SK-N-SH (cell line): ENCODE data around the gene SEPTIN14. TPM values are rescaled to one million over a fixed set of nuclear protein-coding genes. Genes with fewer than 3 reads are reported as not detected.
"Not testable (repeated sequence)": the region's sequence is repeated elsewhere in the genome, so short reads cannot be mapped to it uniquely, and the experiment has no call there.

Experiments
- CTCF ChIA-PET: fragments of 300-600, 350-600 bp; formaldehyde crosslinking; extraction: SDS; loops from one replicate; lab custom pipeline; 2021; lab: Yijun Ruan, JAX
- POLR2A ChIA-PET: fragments of 350-600 bp; sonication (Branson Sonifier 250); formaldehyde crosslinking; extraction: SDS; loops from one replicate; lab custom pipeline; 2020; ENCODE audit warnings: antibody characterized with exemption, inconsistent platforms; lab: Yijun Ruan, JAX
- DNase-seq: peaks from one replicate; pipeline ENCODE4 v3.0.0; 2012
- H2AFZ ChIP-seq: fragments of 200-600 bp; sonication (generic); 2 replicates; pipeline ENCODE4 v1.8.1; 2016; ENCODE audit warnings: antibody characterized with exemption, mild to moderate bottlenecking, low read depth
- H3F3A ChIP-seq: fragments of 200-600 bp; sonication (generic); replicated peaks from 2 replicates; pipeline ENCODE3; 2016; ENCODE audit warnings: antibody characterized with exemption, mild to moderate bottlenecking; ENCODE audit not compliant: insufficient read depth
- H3K27ac ChIP-seq, 2 experiments: fragments of 200-500 bp in 1 of 2; fragments of 200-600 bp in 1 of 2; sonication (Bioruptor generic) in 1 of 2; sonication (generic), shearing (Covaris generic) in 1 of 2; 2 replicates each; pipeline versions ENCODE4 v1.5.1 to v1.6.1; 2014 to 2016; ENCODE audit warnings: low read depth in 2 of 2, inconsistent platforms in 1 of 2, low read length in 1 of 2, mild to moderate bottlenecking in 1 of 2, mixed read lengths in 1 of 2
- H3K27me3 ChIP-seq: fragments of 200-600 bp; sonication (generic), shearing (Covaris generic); 2 replicates; pipeline ENCODE4 v1.6.1; 2016; ENCODE audit warnings: mixed run types; ENCODE audit not compliant: insufficient read depth
- H3K36me3 ChIP-seq, 2 experiments: fragments of 200-500 bp in 1 of 2; fragments of 200-600 bp in 1 of 2; sonication (Bioruptor generic) in 1 of 2; sonication (generic) in 1 of 2; replicated peaks in 1 of 2; 2 replicates each; pipeline versions ENCODE3 to v1.5.1; 2014 to 2016; ENCODE audit warnings: low read length in 1 of 2, mild to moderate bottlenecking in 1 of 2; ENCODE audit not compliant: insufficient read depth in 2 of 2, control insufficient read depth in 1 of 2
- H3K4me1 ChIP-seq, 2 experiments: fragments of 200-500 bp in 1 of 2; fragments of 200-600 bp in 1 of 2; sonication (Bioruptor generic) in 1 of 2; sonication (generic), shearing (Covaris generic) in 1 of 2; 2 replicates each; pipeline versions ENCODE4 v1.5.1 to v1.6.1; 2014 to 2016; ENCODE audit warnings: low read depth in 1 of 2, low read length in 1 of 2, mixed run types in 1 of 2; ENCODE audit not compliant: insufficient read depth in 2 of 2, control insufficient read depth in 1 of 2
- H3K4me2 ChIP-seq: fragments of 200-600 bp; sonication (generic), shearing (Covaris generic); 2 replicates; pipeline ENCODE4 v1.6.1; 2017; ENCODE audit warnings: mixed run types
- H3K4me3 ChIP-seq, 2 experiments: fragments of 200-500 bp in 1 of 2; fragments of 200-600 bp in 1 of 2; sonication (Bioruptor generic) in 1 of 2; sonication (generic), shearing (Covaris generic) in 1 of 2; 2 replicates each; pipeline versions ENCODE4 v1.5.1 to v1.8.1; 2014 to 2016; ENCODE audit warnings: low read depth in 2 of 2, inconsistent platforms in 1 of 2, low read length in 1 of 2, mild to moderate bottlenecking in 1 of 2, mixed read lengths in 1 of 2, moderate library complexity in 1 of 2
- H3K79me2 ChIP-seq: fragments of 200-600 bp; sonication (generic); 2 replicates; pipeline ENCODE4 v1.8.1; 2017; ENCODE audit warnings: mild to moderate bottlenecking; ENCODE audit not compliant: insufficient read depth
- H3K9ac ChIP-seq: fragments of 200-600 bp; sonication (generic); 2 replicates; pipeline ENCODE4 v1.6.1; 2017; ENCODE audit warnings: mixed run types
- H3K9me2 ChIP-seq: fragments of 200-600 bp; sonication (generic); 2 replicates; pipeline ENCODE4 v1.6.1; 2017; ENCODE audit warnings: mixed run types
- H3K9me3 ChIP-seq: fragments of 200-600 bp; sonication (generic); 2 replicates; pipeline ENCODE4 v1.6.1; 2017; ENCODE audit warnings: mixed run types, mild to moderate bottlenecking, moderate library complexity
- H4K20me1 ChIP-seq: fragments of 200-600 bp; sonication (generic); 2 replicates; pipeline ENCODE4 v1.6.1; 2017; ENCODE audit warnings: mild to moderate bottlenecking, mixed run types; ENCODE audit not compliant: insufficient read depth
- FOSL2 ChIP-seq: IDR thresholded peaks from 2 replicates; pipeline ENCODE4 v1.4.0; 2012; ENCODE audit warnings: low read depth, mild to moderate bottlenecking, moderate library complexity, borderline replicate concordance
- RAD21 ChIP-seq: IDR thresholded peaks from 2 replicates; pipeline ENCODE4 v1.6.1; 2012; ENCODE audit warnings: mild to moderate bottlenecking, low read length
- RCOR1 ChIP-seq: fragments of 150-350 bp; IDR thresholded peaks from 2 replicates; pipeline ENCODE4 v1.6.1; 2017; ENCODE audit warnings: antibody characterized with exemption, low read length
- RFX5 ChIP-seq: IDR thresholded peaks from 2 replicates; pipeline ENCODE4 v1.6.1; 2012; ENCODE audit warnings: mild to moderate bottlenecking, improper control_type of control experiment, low read length
- SIN3A ChIP-seq: IDR thresholded peaks from 2 replicates; pipeline ENCODE4 v1.6.1; 2012; ENCODE audit warnings: low read depth, mild to moderate bottlenecking, low read length, moderate library complexity, borderline replicate concordance
- TAF1 ChIP-seq: IDR thresholded peaks from 2 replicates; pipeline ENCODE4 v1.6.1; 2012; ENCODE audit warnings: low read depth, mild to moderate bottlenecking, low read length, moderate library complexity, borderline replicate concordance
- TCF12 ChIP-seq: IDR thresholded peaks from 2 replicates; pipeline ENCODE4 v1.4.0; 2012
- WGBS: methylation state at CpG from one replicate; pipeline ENCODE4 v1.1.6; 2017; ENCODE audit warnings: low lambda C conversion rate; 5-methylcytosine and 5-hydroxymethylcytosine counted together
- polyA plus RNA-seq, 3 experiments: library from polyadenylated mRNA; depleted of rRNA; stranded (reverse); fragments of >200 nt; gene quantifications; 2 replicates each; pipeline ENCODE4 v1.2.3, GENCODE V29; 2012
- TF ChIP-seq, protein P1 (sequence below): fragments of 150-350 bp; IDR thresholded peaks from 2 replicates; pipeline ENCODE4 v1.6.1; 2017; ENCODE audit warnings: antibody characterized with exemption, low read length, low read depth, borderline replicate concordance
- TF ChIP-seq, protein P2 (sequence below): IDR thresholded peaks from 2 replicates; pipeline ENCODE4 v1.4.0; 2012; ENCODE audit warnings: low read depth

Gene SEPTIN14
- polyA plus RNA-seq, 1 of the 3 experiments (the other 2 are of a cell fraction): not detected

DNA sequence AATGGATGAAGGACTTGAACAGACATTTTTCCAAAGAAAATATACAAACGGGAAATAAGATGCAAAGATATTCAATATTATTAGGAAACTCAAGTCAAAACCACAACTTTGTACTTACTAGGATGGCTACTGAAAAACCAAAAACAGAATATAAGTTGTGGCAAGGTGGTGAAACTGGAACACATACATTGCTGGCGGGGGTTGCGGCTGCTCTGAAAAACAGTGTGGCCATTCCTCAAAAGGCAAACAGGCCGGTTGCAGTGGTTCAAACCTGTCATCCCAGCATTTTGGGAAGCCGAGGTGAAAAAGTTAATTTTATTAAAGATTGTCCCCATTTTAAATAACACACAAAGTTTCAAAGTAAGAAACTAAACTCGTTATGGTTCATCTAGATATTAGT lies 14.8 kb upstream of the SEPTIN14 start:
- Histone ChIP-seq H3K9ac (no peak overlapping the region), H2AFZ (no peak overlapping the region), H3F3A (no peaks in the 10 kb centered on the region), H3K4me1 (no peaks in the 10 kb centered on the region), H3K79me2 (no peaks in the 10 kb centered on the region), H3K27ac (no peak overlapping the region), H3K27me3 (peaks cover 11% of the 10 kb centered on the region; the same call in 1 of the 2 replicates), H3K9me2 (no peaks in the 10 kb centered on the region), H3K4me3 (no peak overlapping the region), H3K4me2 (no peak overlapping the region), H3K9me3 (no peaks in the 10 kb centered on the region), H3K36me3 (no peaks in the 10 kb centered on the region), H4K20me1 (no peaks in the 10 kb centered on the region)
- POLR2A ChIA-PET: no interaction called here
- no peak for TF ChIP-seq FOSL2
- TF ChIP-seq TAF1: no peak
- DNase-seq: no peak
- WGBS: 53% methylated on average over 6 of the region's 6 CpGs
- CTCF ChIA-PET: no interaction called here

DNA sequence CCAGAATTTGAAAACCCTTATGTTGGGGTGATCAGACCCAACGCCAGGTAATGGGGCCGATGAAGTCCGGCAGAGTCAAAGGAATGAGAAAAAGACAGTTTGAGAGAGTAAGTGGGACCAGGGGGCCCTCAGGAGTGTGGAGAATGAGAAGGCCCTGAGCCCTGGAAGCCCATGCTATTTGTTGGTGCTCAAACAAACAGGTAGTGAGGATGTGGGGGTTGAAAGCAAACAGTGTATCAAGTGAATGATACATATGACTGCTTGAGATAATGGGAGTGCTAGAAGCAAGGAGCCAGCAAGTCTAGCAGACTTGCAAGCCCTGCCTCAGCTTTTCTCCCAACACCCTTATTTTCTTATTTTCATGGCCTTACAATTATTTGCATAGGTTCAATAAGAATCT lies 11.2 kb upstream of the SEPTIN14 start:
- H3K4me1 ChIP-seq: no peaks in the 10 kb centered on the region
- no peaks in the 10 kb centered on the region for H3K9me2 ChIP-seq
- no peaks in the 10 kb centered on the region for H4K20me1 ChIP-seq
- H2AFZ ChIP-seq: no peak overlapping the region
- no peak overlapping the region for H3K27ac ChIP-seq
- POLR2A ChIA-PET: no interaction called here
- no peak overlapping the region for H3K9ac ChIP-seq
- TF ChIP-seq, protein P1, sequence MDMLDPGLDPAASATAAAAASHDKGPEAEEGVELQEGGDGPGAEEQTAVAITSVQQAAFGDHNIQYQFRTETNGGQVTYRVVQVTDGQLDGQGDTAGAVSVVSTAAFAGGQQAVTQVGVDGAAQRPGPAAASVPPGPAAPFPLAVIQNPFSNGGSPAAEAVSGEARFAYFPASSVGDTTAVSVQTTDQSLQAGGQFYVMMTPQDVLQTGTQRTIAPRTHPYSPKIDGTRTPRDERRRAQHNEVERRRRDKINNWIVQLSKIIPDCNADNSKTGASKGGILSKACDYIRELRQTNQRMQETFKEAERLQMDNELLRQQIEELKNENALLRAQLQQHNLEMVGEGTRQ: no peak
- TF ChIP-seq RFX5 (no peak), RCOR1 (no peak), TCF12 (no peak)
- TF ChIP-seq, all 33 proteins: peak for 0
- WGBS: 29% methylated on average over 3 of the region's 3 CpGs
- H3K9me3 ChIP-seq: no peaks in the 10 kb centered on the region
- DNase-seq: no peak
- no peak overlapping the region for H3K4me2 ChIP-seq
- no peaks in the 10 kb centered on the region for H3K36me3 ChIP-seq
- H3K79me2 ChIP-seq: no peaks in the 10 kb centered on the region
- H3K27me3 ChIP-seq: peaks cover 4% of the 10 kb centered on the region; the same call in 1 of the 2 replicates
- H3F3A ChIP-seq: no peaks in the 10 kb centered on the region
- no peak overlapping the region for H3K4me3 ChIP-seq
- CTCF ChIA-PET: no interaction called here

DNA sequence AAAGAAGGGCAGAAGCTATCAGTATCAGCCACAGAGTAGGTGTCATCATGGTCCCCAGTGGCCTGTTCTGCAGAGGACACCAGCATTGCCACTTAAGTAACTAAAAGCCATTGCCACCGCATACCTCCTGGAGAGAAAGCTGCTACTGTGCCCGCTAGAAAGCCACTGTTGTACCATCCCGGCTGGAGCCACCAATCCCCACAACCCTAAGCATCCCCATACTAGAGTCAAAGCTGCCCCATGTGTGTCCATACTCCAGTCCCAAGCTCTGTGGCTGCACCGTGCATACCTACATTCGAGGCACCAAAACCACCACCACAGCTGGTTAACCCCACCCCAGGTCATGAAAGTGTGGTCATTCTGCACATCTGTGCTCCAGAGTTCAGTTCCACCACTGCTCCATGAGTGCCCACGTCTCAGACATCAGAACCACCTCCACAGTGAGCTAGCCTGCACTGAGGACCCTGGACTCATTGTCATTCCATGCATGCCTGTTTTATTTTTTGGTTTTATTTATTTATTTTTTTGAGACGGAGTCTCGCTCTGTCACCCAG lies 9.5 kb upstream of the SEPTIN14 start:
- Histone ChIP-seq H3K9me3 (no peaks in the 10 kb centered on the region), H3F3A (no peaks in the 10 kb centered on the region), H4K20me1 (no peaks in the 10 kb centered on the region)
- TF ChIP-seq, protein P2, sequence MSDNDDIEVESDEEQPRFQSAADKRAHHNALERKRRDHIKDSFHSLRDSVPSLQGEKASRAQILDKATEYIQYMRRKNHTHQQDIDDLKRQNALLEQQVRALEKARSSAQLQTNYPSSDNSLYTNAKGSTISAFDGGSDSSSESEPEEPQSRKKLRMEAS: no peak
- TF ChIP-seq RAD21: no peak
- no peak for TF ChIP-seq SIN3A
- TF ChIP-seq, all 33 proteins: peak for 0
- CTCF ChIA-PET: interaction anchor here (0.6 kb wide), 1 partner anchor 1521 kb away, joined by 3 read pairs; no protein-coding TSS in a partner anchor
- Histone ChIP-seq H3K9me2 (no peaks in the 10 kb centered on the region), H3K4me1 (no peaks in the 10 kb centered on the region), H3K4me2 (no peak overlapping the region), H3K9ac (no peak overlapping the region), H3K27me3 (peaks cover 4% of the 10 kb centered on the region; the same call in 1 of the 2 replicates), H3K4me3 (no peak overlapping the region), H3K27ac (no peak overlapping the region), H3K79me2 (no peaks in the 10 kb centered on the region), H2AFZ (no peak overlapping the region), H3K36me3 (no peaks in the 10 kb centered on the region)
- DNase-seq: no peak
- 27% methylated on average over 7 of the region's 8 CpGs for WGBS
- POLR2A ChIA-PET: no interaction called here

DNA sequence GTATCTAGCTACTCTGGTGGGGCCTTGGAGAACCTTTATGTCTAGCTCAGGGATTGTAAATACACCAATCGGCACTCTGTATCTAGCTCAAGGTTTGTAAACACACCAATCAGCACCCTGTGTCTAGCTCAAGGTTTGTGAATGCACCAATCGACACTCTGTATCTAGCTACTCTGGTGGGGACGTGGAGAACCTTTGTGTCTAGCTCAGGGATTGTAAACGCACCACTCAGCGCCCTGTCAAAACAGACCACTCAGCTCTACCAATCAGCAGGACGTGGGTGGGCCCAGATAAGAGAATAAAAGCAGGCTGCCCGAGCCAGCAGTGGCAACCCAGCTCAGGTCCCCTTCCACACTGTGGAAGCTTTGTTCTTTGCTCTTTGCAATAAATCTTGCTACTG lies 6.4 kb upstream of the SEPTIN14 start:
- H3K9me3 ChIP-seq, H3K9ac ChIP-seq, H2AFZ ChIP-seq, POLR2A ChIA-PET, H3K4me3 ChIP-seq, CTCF ChIA-PET, H3K79me2 ChIP-seq, H3K9me2 ChIP-seq, DNase-seq, H3K4me2 ChIP-seq, H3K36me3 ChIP-seq, H3K27ac ChIP-seq, H3K4me1 ChIP-seq, H4K20me1 ChIP-seq, H3F3A ChIP-seq, H3K27me3 ChIP-seq: not testable (repeated sequence)
- WGBS: 20% methylated on average over 6 of the region's 7 CpGs

DNA sequence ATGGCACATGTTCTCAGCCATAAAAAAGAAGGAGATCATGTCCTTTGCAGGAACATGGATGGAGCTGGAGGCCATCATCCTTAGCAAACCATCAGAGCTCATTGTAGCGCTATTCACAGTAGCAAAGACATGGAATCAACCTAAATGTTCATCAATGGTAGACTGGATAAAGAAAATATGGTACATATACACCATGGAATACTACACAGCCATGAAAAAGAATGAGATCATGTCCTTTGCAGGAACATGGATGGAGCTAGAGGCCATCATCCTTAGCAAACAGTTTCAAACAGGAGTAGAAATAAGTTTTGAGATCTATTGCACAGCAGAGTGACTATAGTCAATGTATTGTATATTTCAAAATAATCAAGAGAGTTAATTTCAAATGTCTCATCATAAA lies 17.4 kb downstream of the SEPTIN14 start:
- H3F3A ChIP-seq, H3K36me3 ChIP-seq, H3K4me1 ChIP-seq, H3K9ac ChIP-seq, H2AFZ ChIP-seq, H3K4me3 ChIP-seq, H4K20me1 ChIP-seq, DNase-seq, POLR2A ChIA-PET, H3K9me2 ChIP-seq, H3K27ac ChIP-seq, H3K27me3 ChIP-seq, H3K4me2 ChIP-seq, CTCF ChIA-PET, H3K79me2 ChIP-seq, H3K9me3 ChIP-seq: not testable (repeated sequence)
- WGBS: 0% methylated on average over 1 of the region's 1 CpG
